B cell (primary cell): ENCODE measurements around the gene CHEK2. TPM values are rescaled to one million over a fixed set of nuclear protein-coding genes. Genes with fewer than 3 reads are reported as not detected.
"Not testable (repeated sequence)": the region's sequence is repeated elsewhere in the genome, so short reads cannot be mapped to it uniquely, and the experiment has no call there.

Experiments
- ATAC-seq: fragments of 200-7000 bp; cut with Tn5 transposase; one replicate; pipeline ENCODE4 v1.10.0; 2021; ENCODE audit warnings: low read depth, mild to moderate bottlenecking, moderate number of reproducible peaks, moderate library complexity
- CTCF ChIA-PET: fragments of 350-600 bp; sonication (Branson Sonifier 250); formaldehyde crosslinking; loops from one replicate; lab custom pipeline; 2021; ENCODE audit warnings: antibody characterized with exemption, inconsistent platforms; lab: Charles Lee
- POLR2A ChIA-PET: fragments of 350-600 bp; sonication (Branson Sonifier 250); formaldehyde crosslinking; loops from one replicate; lab custom pipeline; 2021; ENCODE audit warnings: antibody characterized with exemption; lab: Charles Lee
- DNase-seq: peaks from one replicate; pipeline ENCODE4 v3.0.0; 2013
- H2AFZ ChIP-seq: 2 replicates; pipeline ENCODE4 v1.6.1; 2012; ENCODE audit warnings: mild to moderate bottlenecking, low read depth, low read length; ENCODE audit not compliant: insufficient read depth, poor library complexity, severe bottlenecking
- H3K27ac ChIP-seq, 2 donors: 1 replicate in 1 of 2; 2 replicates in 1 of 2; pipeline ENCODE4 v1.5.1; 2012 to 2013; ENCODE audit warnings: low read length in 2 of 2, mild to moderate bottlenecking in 2 of 2, moderate library complexity in 1 of 2
- H3K27me3 ChIP-seq, 4 experiments: fragments of 200-600 bp in 1 of 4; sonication (generic) in 1 of 4; replicated peaks in 1 of 4; 1 replicate in 2 of 4; 2 replicates in 2 of 4; pipeline versions ENCODE4 v1.6.1 to v1.7.0; 2013 to 2016; ENCODE audit warnings: low read length in 3 of 4, mild to moderate bottlenecking in 2 of 4, mixed read lengths in 1 of 4, moderate library complexity in 1 of 4; ENCODE audit not compliant: insufficient read depth in 4 of 4, control insufficient read depth in 3 of 4; ENCODE audit errors: control extremely low read depth in 1 of 4
- H3K36me3 ChIP-seq, 2 experiments: replicated peaks in 1 of 2; 1 replicate in 1 of 2; 2 replicates in 1 of 2; pipeline versions ENCODE4 v1.6.1 to v1.7.1; 2013; ENCODE audit warnings: low read length in 1 of 2; ENCODE audit not compliant: insufficient read depth in 2 of 2, control insufficient read depth in 1 of 2; ENCODE audit errors: control extremely low read depth in 1 of 2, extremely low read depth in 1 of 2
- H3K4me1 ChIP-seq, 2 donors: fragments of 200-600 bp in 1 of 2; sonication (generic) in 1 of 2; 1 replicate in 1 of 2; 2 replicates in 1 of 2; pipeline versions ENCODE4 v1.5.1 to v1.6.1; 2013 to 2017; ENCODE audit warnings: low read length in 2 of 2; ENCODE audit not compliant: control insufficient read depth in 2 of 2, insufficient read depth in 2 of 2
- H3K4me2 ChIP-seq: replicated peaks from 2 replicates; pipeline ENCODE3; 2012; ENCODE audit warnings: mild to moderate bottlenecking, low read depth, low read length; ENCODE audit not compliant: poor library complexity, severe bottlenecking
- H3K4me3 ChIP-seq, 5 experiments: fragments of 200-600 bp in 1 of 5; sonication (generic) in 1 of 5; 1 replicate in 3 of 5; 2 replicates in 2 of 5; pipeline versions ENCODE4 v1.5.1 to v1.7.0; 2011 to 2016; ENCODE audit warnings: low read length in 4 of 5, mild to moderate bottlenecking in 4 of 5, low read depth in 2 of 5, control low read depth in 1 of 5, moderate library complexity in 1 of 5; ENCODE audit not compliant: insufficient read depth in 1 of 5; ENCODE audit errors: control extremely low read depth in 1 of 5, extremely low read depth in 1 of 5
- H3K79me2 ChIP-seq: fragments of 200-600 bp; sonication (generic); one replicate; pipeline ENCODE4 v1.6.0; 2016; ENCODE audit warnings: low read length; ENCODE audit not compliant: control insufficient read depth, insufficient read depth
- H3K9ac ChIP-seq: fragments of 200-600 bp; sonication (generic); 2 replicates; pipeline ENCODE4 v1.6.1; 2017; ENCODE audit warnings: mild to moderate bottlenecking, low read length, moderate library complexity
- H3K9me3 ChIP-seq, 3 donors: one replicate each; pipeline versions ENCODE4 v1.6.1 to v1.7.1; 2013; ENCODE audit warnings: low read length in 2 of 3; ENCODE audit not compliant: control insufficient read depth in 2 of 3, insufficient read depth in 1 of 3; ENCODE audit errors: control extremely low read depth in 1 of 3
- H4K20me1 ChIP-seq: 2 replicates; pipeline ENCODE4 v1.6.0; 2012; ENCODE audit warnings: mild to moderate bottlenecking, low read length; ENCODE audit not compliant: insufficient read depth, control insufficient read depth, poor library complexity, severe bottlenecking
- H3K27ac Mint-ChIP-seq: one replicate; pipeline ENCODE4 v1.8.0; 2021; ENCODE audit warnings: mixed read lengths
- H3K27me3 Mint-ChIP-seq: one replicate; pipeline ENCODE4 v1.8.0; 2021; ENCODE audit warnings: mixed read lengths
- H3K4me1 Mint-ChIP-seq: one replicate; pipeline ENCODE4 v1.8.0; 2021; ENCODE audit warnings: mixed read lengths
- H3K4me3 Mint-ChIP-seq: one replicate; pipeline ENCODE4 v1.8.0; 2021; ENCODE audit warnings: mixed read lengths
- H3K9me3 Mint-ChIP-seq: one replicate; pipeline ENCODE4 v1.8.0; 2022; ENCODE audit warnings: mixed read lengths; ENCODE audit not compliant: insufficient read depth
- CTCF ChIP-seq: fragments of 200-600 bp; IDR thresholded peaks from one replicate; pipeline ENCODE4 v1.8.0; 2022; ENCODE audit warnings: antibody characterized with exemption, mild to moderate bottlenecking
- EZH2 ChIP-seq: IDR thresholded peaks from 2 replicates; pipeline ENCODE4 v1.6.1; 2012; ENCODE audit warnings: borderline replicate concordance, low read depth, mild to moderate bottlenecking, moderate library complexity, low read length; ENCODE audit not compliant: insufficient read depth, poor library complexity, severe bottlenecking
- WGBS: methylation state at CpG from one replicate; pipeline ENCODE4 v1.1.5; 2013; ENCODE audit warnings: missing lambda C conversion rate; ENCODE audit not compliant: insufficient coverage; 5-methylcytosine and 5-hydroxymethylcytosine counted together
- intact Hi-C: fragments of 100-400 bp; cut with micrococcal nuclease; formaldehyde crosslinking; loops from one replicate; pipeline ENCODE4 v1.10.0; 2022
- polyA plus RNA-seq: library from polyadenylated mRNA; depleted of rRNA; stranded (reverse); fragments of >200 nt; gene quantifications from 2 replicates; pipeline ENCODE4 v1.2.3, GENCODE V29; 2012
- total RNA-seq, 2 donors: library from RNA; stranded (reverse); fragments of 120-200 nt in 1 of 2; gene quantifications; 1 replicate in 1 of 2; 2 replicates in 1 of 2; pipeline versions ENCODE4 v1.2.3 to v1.2.4, GENCODE V29; 2013 to 2022

CHEK2 gene
- total and polyA plus RNA-seq, 2 donors (not counting 1 experiment from before 2014, with no cell fraction given), result 15.6 to 22.6 TPM

DNA sequence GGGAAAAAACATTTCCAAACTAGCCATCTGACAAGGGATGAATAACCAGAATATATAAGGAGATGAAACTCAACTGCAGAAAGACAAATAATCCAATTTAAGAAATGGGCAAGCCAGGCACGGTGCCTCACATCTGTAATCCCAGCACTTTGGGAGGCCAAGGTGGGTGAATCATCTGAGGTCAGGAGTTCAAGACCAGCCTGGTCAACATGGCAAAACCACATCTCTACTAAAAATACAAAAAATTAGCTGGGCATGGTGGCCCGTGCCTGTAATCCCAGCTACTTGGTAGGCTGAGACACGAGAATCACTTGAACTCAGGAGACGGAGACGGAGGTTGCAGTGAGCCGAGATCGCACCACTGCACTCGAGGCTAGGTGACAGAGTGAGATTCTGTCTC lies 2.7 kb downstream of the CHEK2 start:
- H3K27me3 Mint-ChIP-seq, H4K20me1 ChIP-seq, H3K9me3 Mint-ChIP-seq, DNase-seq, H3K4me2 ChIP-seq, H3K9me3 ChIP-seq, ATAC-seq, POLR2A ChIA-PET, H3K27ac Mint-ChIP-seq, H3K4me3 ChIP-seq, H3K27ac ChIP-seq, intact Hi-C loops, CTCF ChIA-PET, H3K4me3 Mint-ChIP-seq, H3K36me3 ChIP-seq, H2AFZ ChIP-seq, H3K27me3 ChIP-seq, H3K9ac ChIP-seq: not testable (repeated sequence)
- 98% methylated on average over 8 of the region's 8 CpGs for WGBS
- Histone ChIP-seq H3K79me2 (peaks cover 58% of the 10 kb centered on the region), H3K4me1 (peaks cover 10 to 18% of the 10 kb centered on the region in 2 donors)
- peaks cover 26% of the 10 kb centered on the region for H3K4me1 Mint-ChIP-seq

- intact Hi-C loops, result no loop called here
- H3K4me2 ChIP-seq, result no peak overlapping the region
These were observed 3.9 kb downstream of the CHEK2 start for GRCh38 chr22:28737701-28738100.

More at GRCh38 chr22:28737701-28738100, 3.9 kb downstream of the CHEK2 start:
- DNase-seq (no peak), ATAC-seq (no peak)
- peaks cover 17% of the 10 kb centered on the region for H3K4me1 Mint-ChIP-seq
- H3K27me3 ChIP-seq, result no peaks in the 10 kb centered on the region
- no peaks in the 10 kb centered on the region for H3K9me3 ChIP-seq
- TF ChIP-seq EZH2 (no peak), CTCF (no peak)
- no peaks in the 10 kb centered on the region for H4K20me1 ChIP-seq
- peaks cover 4 to 6% of the 10 kb centered on the region in 2 experiments for H3K36me3 ChIP-seq
- no peak overlapping the region for H2AFZ ChIP-seq
- H3K4me1 ChIP-seq, result peaks cover 6 to 10% of the 10 kb centered on the region in 2 donors
- H3K9me3 Mint-ChIP-seq, result no peaks in the 10 kb centered on the region
- H3K27ac Mint-ChIP-seq, result no peak overlapping the region
- WGBS, result 90% methylated on average over 2 of the region's 3 CpGs
- CTCF ChIA-PET, result no interaction called here
- POLR2A ChIA-PET, result no interaction called here
- peaks cover 58% of the 10 kb centered on the region for H3K79me2 ChIP-seq
- H3K4me3 Mint-ChIP-seq, result no peak overlapping the region
- H3K27me3 Mint-ChIP-seq, result no peaks in the 10 kb centered on the region
- H3K4me3 ChIP-seq, result no peak overlapping the region
- H3K27ac ChIP-seq, result no peak overlapping the region
- H3K9ac ChIP-seq, result no peak overlapping the region
